ENCODE data around the gene ADAMTS14. TPM values are rescaled to one million over a fixed set of nuclear protein-coding genes. Genes with fewer than 3 reads are reported as not detected.

Gene ADAMTS14
- total RNA-seq, 2 donors from 2014 or later = 0.24 to 0.37 TPM

GRCh38 chr10:70715853-70716795, 43.8 kb downstream of the ADAMTS14 start:
- Mint-ChIP-seq H3K27me3 (ENCODE audit: low read depth) (no peaks in the 10 kb centered on the region), H3K27ac (peak overlapping the region; percentile 37), H3K4me1 (ENCODE audit: low read depth) (peaks cover 14% of the 10 kb centered on the region), H3K4me3 (no peak overlapping the region), H3K9me3 (no peaks in the 10 kb centered on the region), H3K36me3 (ENCODE audit: insufficient read depth in 2 of 2) (no peaks in the 10 kb centered on the region)
- peak; percentile 46 to 83 for ATAC-seq (replicated peaks in 1 of 2)
- DNase-seq = peak; percentile 18 to 37

- H3K4me3 Mint-ChIP-seq = no peak overlapping the region
Observed at GRCh38 chr10:70722820-70723424, 50.6 kb downstream of the ADAMTS14 start.

GRCh38 chr10:70723771-70724170, 51.5 kb downstream of the ADAMTS14 start:
- H3K27ac Mint-ChIP-seq = no peak overlapping the region
- no peaks in the 10 kb centered on the region for H3K36me3 Mint-ChIP-seq (ENCODE audit: insufficient read depth in 2 of 2)
- ATAC-seq (replicated peaks in 1 of 2) (no peak), DNase-seq (no peak)
- H3K27me3 Mint-ChIP-seq (ENCODE audit: low read depth) = no peaks in the 10 kb centered on the region
- no peaks in the 10 kb centered on the region for H3K4me1 Mint-ChIP-seq (ENCODE audit: low read depth)
- no peaks in the 10 kb centered on the region for H3K9me3 Mint-ChIP-seq
- H3K4me3 Mint-ChIP-seq = no peak overlapping the region

More at GRCh38 chr10:70722820-70723424, 50.6 kb downstream of the ADAMTS14 start:
- peak in 1 of 2 donors; percentile 45 for ATAC-seq (replicated peaks in 1 of 2)
- H3K36me3 Mint-ChIP-seq (ENCODE audit: insufficient read depth in 2 of 2) = no peaks in the 10 kb centered on the region
- no peaks in the 10 kb centered on the region for H3K4me1 Mint-ChIP-seq (ENCODE audit: low read depth)
- no peak for DNase-seq
- H3K27me3 Mint-ChIP-seq (ENCODE audit: low read depth) = no peaks in the 10 kb centered on the region
- no peak overlapping the region for H3K27ac Mint-ChIP-seq
- no peaks in the 10 kb centered on the region for H3K9me3 Mint-ChIP-seq

- H3K27ac Mint-ChIP-seq = no peak overlapping the region
- H3K27me3 Mint-ChIP-seq (ENCODE audit: low read depth) = no peaks in the 10 kb centered on the region
- no peaks in the 10 kb centered on the region for H3K36me3 Mint-ChIP-seq (ENCODE audit: insufficient read depth in 2 of 2)
- no peaks in the 10 kb centered on the region for H3K9me3 Mint-ChIP-seq
- ATAC-seq (replicated peaks in 1 of 2) (no peak), DNase-seq (no peak)
- H3K4me1 Mint-ChIP-seq (ENCODE audit: low read depth) = no peaks in the 10 kb centered on the region
- no peak overlapping the region for H3K4me3 Mint-ChIP-seq
Observed at GRCh38 chr10:70726909-70727495, 54.7 kb downstream of the ADAMTS14 start.

- H3K4me1 Mint-ChIP-seq (ENCODE audit: low read depth) = no peaks in the 10 kb centered on the region
- H3K4me3 Mint-ChIP-seq = no peak overlapping the region
- H3K27ac Mint-ChIP-seq = no peak overlapping the region
- ATAC-seq (replicated peaks in 1 of 2) = no peak
- H3K36me3 Mint-ChIP-seq (ENCODE audit: insufficient read depth in 2 of 2) = no peaks in the 10 kb centered on the region
- H3K27me3 Mint-ChIP-seq (ENCODE audit: low read depth) = no peaks in the 10 kb centered on the region
- DNase-seq = no peak
- no peaks in the 10 kb centered on the region for H3K9me3 Mint-ChIP-seq
Observed at GRCh38 chr10:70728328-70728727, 56.0 kb downstream of the ADAMTS14 start.

- Mint-ChIP-seq H3K36me3 (ENCODE audit: insufficient read depth in 2 of 2) (no peaks in the 10 kb centered on the region), H3K27ac (no peak overlapping the region), H3K27me3 (ENCODE audit: low read depth) (no peaks in the 10 kb centered on the region), H3K4me1 (ENCODE audit: low read depth) (no peaks in the 10 kb centered on the region), H3K4me3 (no peak overlapping the region), H3K9me3 (no peaks in the 10 kb centered on the region)
- ATAC-seq (replicated peaks in 1 of 2) (no peak), DNase-seq (no peak)
Observed at GRCh38 chr10:70729763-70730357, 57.6 kb downstream of the ADAMTS14 start.

- H3K36me3 Mint-ChIP-seq (ENCODE audit: insufficient read depth in 2 of 2) = no peaks in the 10 kb centered on the region
Observed at GRCh38 chr10:70730955-70731354, 58.6 kb downstream of the ADAMTS14 start.

GRCh38 chr10:70732569-70732968, 60.3 kb downstream of the ADAMTS14 start:
- Mint-ChIP-seq H3K36me3 (ENCODE audit: insufficient read depth in 2 of 2) (no peaks in the 10 kb centered on the region), H3K27me3 (ENCODE audit: low read depth) (no peaks in the 10 kb centered on the region)

More at GRCh38 chr10:70730955-70731354, 58.6 kb downstream of the ADAMTS14 start:
- Mint-ChIP-seq H3K9me3 (no peaks in the 10 kb centered on the region), H3K4me1 (ENCODE audit: low read depth) (no peaks in the 10 kb centered on the region), H3K4me3 (no peak overlapping the region), H3K27me3 (ENCODE audit: low read depth) (no peaks in the 10 kb centered on the region), H3K27ac (no peak overlapping the region)
- DNase-seq = no peak
- ATAC-seq (replicated peaks in 1 of 2) = no peak

GRCh38 chr10:70733051-70733450, 60.7 kb downstream of the ADAMTS14 start:
- no peak for ATAC-seq (replicated peaks in 1 of 2)

More at GRCh38 chr10:70732569-70732968, 60.3 kb downstream of the ADAMTS14 start:
- H3K9me3 Mint-ChIP-seq = no peaks in the 10 kb centered on the region
- H3K4me3 Mint-ChIP-seq = no peak overlapping the region
- no peak overlapping the region for H3K27ac Mint-ChIP-seq
- DNase-seq (no peak), ATAC-seq (replicated peaks in 1 of 2) (no peak)
- no peaks in the 10 kb centered on the region for H3K4me1 Mint-ChIP-seq (ENCODE audit: low read depth)

GRCh38 chr10:70735161-70735560, 62.9 kb downstream of the ADAMTS14 start:
- no peak overlapping the region for H3K27ac Mint-ChIP-seq
- DNase-seq (no peak), ATAC-seq (replicated peaks in 1 of 2) (no peak)
- no peaks in the 10 kb centered on the region for H3K36me3 Mint-ChIP-seq (ENCODE audit: insufficient read depth in 2 of 2)
- no peaks in the 10 kb centered on the region for H3K4me1 Mint-ChIP-seq (ENCODE audit: low read depth)
- no peaks in the 10 kb centered on the region for H3K27me3 Mint-ChIP-seq (ENCODE audit: low read depth)
- no peaks in the 10 kb centered on the region for H3K9me3 Mint-ChIP-seq
- H3K4me3 Mint-ChIP-seq = no peak overlapping the region

More at GRCh38 chr10:70733051-70733450, 60.7 kb downstream of the ADAMTS14 start:
- H3K36me3 Mint-ChIP-seq (ENCODE audit: insufficient read depth in 2 of 2) = no peaks in the 10 kb centered on the region
- no peaks in the 10 kb centered on the region for H3K27me3 Mint-ChIP-seq (ENCODE audit: low read depth)
- no peak overlapping the region for H3K4me3 Mint-ChIP-seq
- no peak overlapping the region for H3K27ac Mint-ChIP-seq
- DNase-seq = no peak
- no peaks in the 10 kb centered on the region for H3K4me1 Mint-ChIP-seq (ENCODE audit: low read depth)
- H3K9me3 Mint-ChIP-seq = no peaks in the 10 kb centered on the region

GRCh38 chr10:70736525-70736924, 64.2 kb downstream of the ADAMTS14 start:
- H3K9me3 Mint-ChIP-seq = no peaks in the 10 kb centered on the region
- no peaks in the 10 kb centered on the region for H3K27me3 Mint-ChIP-seq (ENCODE audit: low read depth)
- H3K27ac Mint-ChIP-seq = no peak overlapping the region
- no peak overlapping the region for H3K4me3 Mint-ChIP-seq
- no peak for DNase-seq
- no peaks in the 10 kb centered on the region for H3K4me1 Mint-ChIP-seq (ENCODE audit: low read depth)
- H3K36me3 Mint-ChIP-seq (ENCODE audit: insufficient read depth in 2 of 2) = no peaks in the 10 kb centered on the region
- ATAC-seq (replicated peaks in 1 of 2) = no peak

GRCh38 chr10:70737250-70737649, 64.9 kb downstream of the ADAMTS14 start:
- Mint-ChIP-seq H3K27ac (no peak overlapping the region), H3K36me3 (ENCODE audit: insufficient read depth in 2 of 2) (no peaks in the 10 kb centered on the region), H3K4me1 (ENCODE audit: low read depth) (no peaks in the 10 kb centered on the region), H3K4me3 (no peak overlapping the region), H3K9me3 (no peaks in the 10 kb centered on the region), H3K27me3 (ENCODE audit: low read depth) (no peaks in the 10 kb centered on the region)
- no peak for ATAC-seq (replicated peaks in 1 of 2)
- DNase-seq = no peak
